HepG2 (cell line): Measurements from ENCODE around the gene WDR48. TPM values are rescaled to one million over a fixed set of nuclear protein-coding genes. Genes with fewer than 3 reads are reported as not detected.
A peak's percentile ranks its signal among the peaks of the same experiment; 100 is the strongest.

Experiments
- ETV6 ChIP-seq: sonication (generic); formaldehyde crosslinking; conservative IDR thresholded peaks from 2 replicates; pipeline ENCODE4 v1.4.0; 2020; ENCODE audit warnings: missing genetic modification reagents
- POLR2AphosphoS2 ChIP-seq: IDR thresholded peaks from 2 replicates; pipeline ENCODE4 v1.6.1; 2011; ENCODE audit warnings: low read depth, low read length, improper control_type of control experiment
- SAFB2 ChIP-seq: sonication (generic); formaldehyde crosslinking; IDR thresholded peaks from 2 replicates; pipeline ENCODE4 v1.5.1; 2020; ENCODE audit warnings: missing genetic modification reagents, low read depth, mild to moderate bottlenecking, borderline replicate concordance
- SAP130 ChIP-seq: IDR thresholded peaks from 2 replicates; pipeline ENCODE4 v1.6.1; 2016; ENCODE audit warnings: low read depth
- SOX6 ChIP-seq, 2 experiments: fragments of 450-650 bp in 1 of 2; sonication (generic) in 1 of 2; formaldehyde crosslinking in 1 of 2; IDR thresholded peaks; 2 replicates each; pipeline versions ENCODE4 v1.4.0 to v1.6.1; 2017 to 2020; ENCODE audit warnings: antibody characterized with exemption in 1 of 2, mild to moderate bottlenecking in 1 of 2, missing genetic modification reagents in 1 of 2
- ZNF232 ChIP-seq: sonication (generic); formaldehyde crosslinking; IDR thresholded peaks from 2 replicates; pipeline ENCODE4 v1.4.0; 2020; ENCODE audit warnings: missing genetic modification reagents, borderline replicate concordance
- ZNF34 ChIP-seq: sonication (generic); formaldehyde crosslinking; IDR thresholded peaks from 2 replicates; pipeline ENCODE4 v1.4.0; 2020; ENCODE audit warnings: mild to moderate bottlenecking, missing genetic modification reagents, borderline replicate concordance
- ZNF619 ChIP-seq: sonication (generic); formaldehyde crosslinking; IDR thresholded peaks from 2 replicates; pipeline ENCODE4 v1.4.0; 2020; ENCODE audit warnings: mild to moderate bottlenecking, missing genetic modification reagents
- polyA plus RNA-seq, 8 experiments: library from polyadenylated mRNA; depleted of rRNA in 3 of 8; stranded (reverse) in 7 of 8; unstranded in 1 of 8; fragments of >200 nt; fragmentation: Illumina TruSeq in 4 of 8; extraction: Trizol in 4 of 8; gene quantifications; 2 replicates each; pipeline versions ENCODE4 v1.2.1 to v1.2.3, GENCODE V29; 2011 to 2016; ENCODE audit warnings: low read depth in 4 of 8, missing spikeins in 1 of 8, mixed read lengths in 1 of 8; ENCODE audit not compliant: insufficient read depth in 1 of 8
- total RNA-seq, 5 experiments: library from RNA; depleted of rRNA; stranded (reverse); fragments of >200 nt; fragmentation: Illumina TruSeq; extraction: Trizol; gene quantifications; 2 replicates each; pipeline ENCODE4 v1.2.3, GENCODE V29; 2016; ENCODE audit warnings: low read depth in 1 of 5
- TF ChIP-seq, protein P1 (sequence below), 2 experiments: fragments of 450-650 bp in 1 of 2; sonication (generic) in 1 of 2; formaldehyde crosslinking in 1 of 2; IDR thresholded peaks; 2 replicates each; pipeline versions ENCODE4 v1.6.1 to v1.8.0; 2016 to 2022; ENCODE audit warnings: antibody characterized with exemption in 1 of 2, mild to moderate bottlenecking in 1 of 2, missing genetic modification reagents in 1 of 2
- TF ChIP-seq, protein P2 (sequence below): sonication (generic); formaldehyde crosslinking; IDR thresholded peaks from 2 replicates; pipeline ENCODE4 v1.5.1; 2020; ENCODE audit warnings: missing genetic modification reagents, mild to moderate bottlenecking, borderline replicate concordance
- TF ChIP-seq, protein P3 (sequence below): IDR thresholded peaks from 2 replicates; pipeline ENCODE4 v1.6.1; 2018; ENCODE audit warnings: missing genetic modification reagents, mild to moderate bottlenecking, missing compliant biosample characterization
- TF ChIP-seq, protein P4 (sequence below): sonication (generic); formaldehyde crosslinking; IDR thresholded peaks from 2 replicates; pipeline ENCODE4 v1.4.0; 2020; ENCODE audit warnings: missing genetic modification reagents

WDR48 gene
- total and polyA plus RNA-seq, 2 of the 13 experiments (the other 11 are each of a cell fraction or from before 2014, with no cell fraction given), result 29.2 to 31.2 TPM

DNA sequence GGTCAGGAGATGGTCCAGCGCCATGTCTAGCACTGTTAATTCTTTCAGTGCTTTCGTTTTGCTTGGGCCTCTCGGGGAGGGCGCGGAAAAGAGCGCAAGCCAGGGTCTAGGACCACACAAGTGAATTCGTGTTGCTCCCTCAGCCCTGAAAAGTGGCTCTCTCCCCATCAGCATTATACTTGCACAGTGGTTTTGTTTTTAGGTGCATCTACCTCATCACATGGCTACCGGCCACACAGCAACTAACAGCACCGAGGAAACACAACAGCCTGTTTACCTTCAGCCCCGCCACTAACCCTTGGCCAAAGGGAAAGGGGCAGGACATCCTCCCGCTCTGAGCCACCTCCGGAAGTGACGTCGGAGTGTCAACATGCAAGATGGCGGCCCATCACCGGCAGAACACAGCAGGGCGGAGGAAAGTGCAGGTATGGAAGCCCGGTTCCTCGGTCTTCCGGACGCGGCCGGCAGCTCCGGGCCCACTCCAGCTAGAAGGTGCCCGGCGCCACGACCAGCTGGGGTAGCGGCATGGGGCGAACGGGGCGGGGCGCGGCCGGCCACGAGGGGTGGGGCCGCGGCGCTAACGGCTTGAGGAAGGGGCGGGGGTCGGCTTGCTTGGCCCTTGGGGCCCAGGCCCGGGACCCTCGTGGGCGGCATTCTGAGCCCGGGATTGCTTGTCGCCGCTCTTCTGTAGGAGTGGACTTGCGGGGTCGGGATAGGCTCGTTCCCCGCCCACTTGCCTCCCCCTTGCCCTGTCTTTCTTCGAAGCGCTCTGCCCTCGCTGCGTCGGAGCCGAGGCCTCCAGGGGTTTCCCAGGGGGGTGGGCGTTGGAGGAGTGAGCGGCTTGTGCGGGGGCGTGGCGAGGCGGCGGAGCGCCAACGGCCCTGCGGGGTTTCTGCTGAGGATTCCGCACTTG, at the start of gene WDR48, which contains the start of gene SCN11A (continued):
- TF ChIP-seq, protein P1, sequence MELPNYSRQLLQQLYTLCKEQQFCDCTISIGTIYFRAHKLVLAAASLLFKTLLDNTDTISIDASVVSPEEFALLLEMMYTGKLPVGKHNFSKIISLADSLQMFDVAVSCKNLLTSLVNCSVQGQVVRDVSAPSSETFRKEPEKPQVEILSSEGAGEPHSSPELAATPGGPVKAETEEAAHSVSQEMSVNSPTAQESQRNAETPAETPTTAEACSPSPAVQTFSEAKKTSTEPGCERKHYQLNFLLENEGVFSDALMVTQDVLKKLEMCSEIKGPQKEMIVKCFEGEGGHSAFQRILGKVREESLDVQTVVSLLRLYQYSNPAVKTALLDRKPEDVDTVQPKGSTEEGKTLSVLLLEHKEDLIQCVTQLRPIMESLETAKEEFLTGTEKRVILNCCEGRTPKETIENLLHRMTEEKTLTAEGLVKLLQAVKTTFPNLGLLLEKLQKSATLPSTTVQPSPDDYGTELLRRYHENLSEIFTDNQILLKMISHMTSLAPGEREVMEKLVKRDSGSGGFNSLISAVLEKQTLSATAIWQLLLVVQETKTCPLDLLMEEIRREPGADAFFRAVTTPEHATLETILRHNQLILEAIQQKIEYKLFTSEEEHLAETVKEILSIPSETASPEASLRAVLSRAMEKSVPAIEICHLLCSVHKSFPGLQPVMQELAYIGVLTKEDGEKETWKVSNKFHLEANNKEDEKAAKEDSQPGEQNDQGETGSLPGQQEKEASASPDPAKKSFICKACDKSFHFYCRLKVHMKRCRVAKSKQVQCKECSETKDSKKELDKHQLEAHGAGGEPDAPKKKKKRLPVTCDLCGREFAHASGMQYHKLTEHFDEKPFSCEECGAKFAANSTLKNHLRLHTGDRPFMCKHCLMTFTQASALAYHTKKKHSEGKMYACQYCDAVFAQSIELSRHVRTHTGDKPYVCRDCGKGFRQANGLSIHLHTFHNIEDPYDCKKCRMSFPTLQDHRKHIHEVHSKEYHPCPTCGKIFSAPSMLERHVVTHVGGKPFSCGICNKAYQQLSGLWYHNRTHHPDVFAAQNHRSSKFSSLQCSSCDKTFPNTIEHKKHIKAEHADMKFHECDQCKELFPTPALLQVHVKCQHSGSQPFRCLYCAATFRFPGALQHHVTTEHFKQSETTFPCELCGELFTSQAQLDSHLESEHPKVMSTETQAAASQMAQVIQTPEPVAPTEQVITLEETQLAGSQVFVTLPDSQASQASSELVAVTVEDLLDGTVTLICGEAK (IDR thresholded peaks at IDR 0.05), result peak; percentile 50
- TF ChIP-seq, protein P1 (CRISPR knock-in tag; IDR thresholded peaks at IDR 0.05), result peak; percentile 68; the same call in 1 of the 2 replicates
- TF ChIP-seq, protein P2, sequence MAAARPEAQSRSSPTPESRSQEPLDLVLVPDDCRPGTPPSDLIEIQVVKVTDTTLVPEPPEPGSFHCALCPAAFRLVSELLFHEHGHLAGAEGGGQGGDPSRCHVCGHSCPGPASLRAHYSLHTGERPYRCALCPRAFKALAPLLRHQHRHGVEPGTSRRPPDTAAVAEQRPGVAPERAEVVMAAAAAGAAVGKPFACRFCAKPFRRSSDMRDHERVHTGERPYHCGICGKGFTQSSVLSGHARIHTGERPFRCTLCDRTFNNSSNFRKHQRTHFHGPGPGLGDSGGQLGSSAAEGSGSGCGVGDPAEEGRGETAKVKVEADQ, result 0 out of 2 replicates have a peak, but pooled peaks have one; percentile 79
- TF ChIP-seq ZNF232 (CRISPR knock-in tag) (peak; percentile 66; the same call in 1 of the 2 replicates), SAP130 (CRISPR knock-in tag) (peak; percentile 95), POLR2AphosphoS2 (peak; percentile 72; the same call in 1 of the 2 replicates), ZNF619 (CRISPR knock-in tag) (no peak), ETV6 (CRISPR knock-in tag) (no peak), SAFB2 (peak; percentile 56; the same call in 1 of the 2 replicates), SOX6 (IDR thresholded peaks at IDR 0.05) (no peak), SOX6 (CRISPR knock-in tag; IDR thresholded peaks at IDR 0.05) (peak; percentile 28; the same call in 1 of the 2 replicates), ZNF34 (no peak)
- TF ChIP-seq, protein P3, sequence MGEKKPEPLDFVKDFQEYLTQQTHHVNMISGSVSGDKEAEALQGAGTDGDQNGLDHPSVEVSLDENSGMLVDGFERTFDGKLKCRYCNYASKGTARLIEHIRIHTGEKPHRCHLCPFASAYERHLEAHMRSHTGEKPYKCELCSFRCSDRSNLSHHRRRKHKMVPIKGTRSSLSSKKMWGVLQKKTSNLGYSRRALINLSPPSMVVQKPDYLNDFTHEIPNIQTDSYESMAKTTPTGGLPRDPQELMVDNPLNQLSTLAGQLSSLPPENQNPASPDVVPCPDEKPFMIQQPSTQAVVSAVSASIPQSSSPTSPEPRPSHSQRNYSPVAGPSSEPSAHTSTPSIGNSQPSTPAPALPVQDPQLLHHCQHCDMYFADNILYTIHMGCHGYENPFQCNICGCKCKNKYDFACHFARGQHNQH (CRISPR knock-in tag), result peak; percentile 83
- TF ChIP-seq, protein P4, sequence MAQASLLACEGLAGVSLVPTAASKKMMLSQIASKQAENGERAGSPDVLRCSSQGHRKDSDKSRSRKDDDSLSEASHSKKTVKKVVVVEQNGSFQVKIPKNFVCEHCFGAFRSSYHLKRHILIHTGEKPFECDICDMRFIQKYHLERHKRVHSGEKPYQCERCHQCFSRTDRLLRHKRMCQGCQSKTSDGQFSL (CRISPR knock-in tag), result peak; percentile 31; the same call in 1 of the 2 replicates
